ENCODE data around the gene GPHN. TPM values are rescaled to one million over a fixed set of nuclear protein-coding genes. Genes with fewer than 3 reads are reported as not detected.

The GPHN gene
- total RNA-seq, 1 donor from 2014 or later: 41.8 TPM

DNA sequence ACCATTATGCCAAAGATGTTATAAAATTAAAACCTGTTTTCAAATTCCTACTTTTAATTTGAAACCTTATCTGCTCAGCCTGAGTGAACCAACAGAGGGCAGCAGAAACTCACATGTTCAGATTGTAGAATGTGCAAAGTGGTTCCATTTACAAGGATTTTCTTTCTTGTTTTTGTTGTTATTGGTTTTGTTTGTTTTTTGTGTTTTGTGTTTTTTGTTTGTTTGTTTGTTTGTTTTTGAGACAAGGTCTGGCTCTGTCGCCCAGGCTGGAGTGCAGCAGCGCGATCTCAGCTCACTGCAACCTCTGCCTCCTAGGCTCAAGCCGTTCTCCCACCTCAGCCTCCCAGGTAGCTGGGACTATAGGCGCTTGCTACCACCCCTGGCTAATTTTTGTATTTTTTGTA lies 658.5 kb downstream of the GPHN start:
- DNase-seq (ENCODE audit: low spot score): peak; percentile 21

DNA sequence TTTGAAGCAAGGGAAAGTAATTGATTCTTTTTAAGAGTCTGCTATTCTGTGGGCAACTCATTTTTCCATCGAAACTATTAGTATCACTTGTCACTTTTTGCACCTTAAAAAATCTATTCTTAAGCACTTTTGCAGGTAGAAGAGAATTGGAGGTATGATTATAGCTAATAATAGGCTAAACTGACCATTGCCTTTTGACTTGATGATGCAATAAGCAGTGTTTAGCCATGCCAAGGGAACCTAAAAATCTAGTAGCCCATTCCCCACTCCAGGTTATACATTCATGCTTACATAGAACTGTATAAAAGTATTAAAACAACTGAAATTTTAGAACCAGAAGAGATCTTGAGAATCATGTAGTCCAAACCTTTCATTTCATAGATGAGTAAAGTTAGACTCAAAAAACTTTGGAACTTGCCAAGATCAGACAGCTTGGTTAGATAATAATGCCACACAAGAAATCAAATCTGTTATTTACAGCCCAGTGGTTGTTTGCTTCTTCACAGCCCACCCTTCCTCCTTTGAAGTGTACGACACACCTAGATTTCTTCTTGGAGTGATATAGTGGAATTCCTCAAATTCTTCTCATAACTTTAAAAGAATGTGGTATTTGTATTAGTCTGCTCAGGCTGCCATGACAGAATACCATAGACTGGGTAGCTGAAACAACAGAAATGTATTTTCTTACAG lies 659.6 kb downstream of the GPHN start:
- no peak for DNase-seq (ENCODE audit: low spot score)

DNA sequence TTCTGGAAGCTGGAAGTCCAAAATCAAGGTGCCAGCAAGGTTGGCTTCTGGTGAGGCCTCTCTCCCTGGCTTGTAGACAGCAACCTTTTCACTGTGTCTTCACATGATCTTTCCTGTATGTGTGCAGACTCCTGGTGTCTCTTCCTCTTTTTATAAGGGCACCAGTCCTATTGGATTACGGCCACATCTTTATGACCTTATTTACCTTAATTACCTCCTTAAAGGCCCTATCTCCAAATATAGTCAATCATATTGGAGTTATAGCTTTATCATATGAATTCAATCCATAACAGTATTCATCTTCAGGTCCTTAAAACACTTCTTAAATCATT lies 660.1 kb downstream of the GPHN start:
- DNase-seq (ENCODE audit: low spot score): no peak

DNA sequence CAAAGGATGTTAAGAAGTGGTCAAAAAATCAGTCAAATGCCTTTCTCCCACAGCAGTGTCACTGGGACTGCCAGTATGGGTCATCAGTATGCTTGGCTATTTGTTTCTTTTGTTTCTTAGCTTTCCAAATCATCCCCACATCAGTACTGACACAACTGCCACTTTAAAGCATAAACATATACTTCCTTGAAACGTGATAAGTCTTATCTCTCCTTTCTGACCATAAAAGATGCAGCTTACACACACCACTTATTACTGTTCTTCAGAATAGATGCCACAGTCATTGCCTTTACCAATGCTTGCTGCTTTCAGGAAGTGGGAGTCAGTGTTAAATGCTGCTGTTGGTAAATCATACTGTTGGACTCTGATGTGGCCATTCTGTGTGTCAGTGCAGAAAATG lies 662.7 kb downstream of the GPHN start:
- no peak for DNase-seq (ENCODE audit: low spot score)

DNA sequence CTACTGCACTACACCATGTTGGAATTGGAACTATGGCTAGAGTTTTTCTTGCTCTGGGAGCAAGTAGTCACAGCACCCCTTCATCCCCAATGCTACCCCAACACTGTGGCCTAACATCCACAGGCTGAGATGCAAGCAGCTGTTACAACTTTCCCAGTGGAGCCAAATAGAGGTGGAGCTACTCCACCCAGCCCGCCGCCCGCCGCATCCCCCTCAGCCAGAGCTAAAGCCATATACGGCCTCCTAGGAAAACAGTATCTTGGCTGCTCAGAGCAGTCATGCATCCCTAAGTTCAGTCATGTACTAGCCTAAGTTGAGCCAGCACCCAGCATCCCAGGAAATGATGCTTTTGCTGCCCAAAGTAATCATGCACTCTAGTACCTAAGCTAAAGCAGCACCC lies 664.1 kb downstream of the GPHN start:
- no peak for DNase-seq (ENCODE audit: low spot score)

DNA sequence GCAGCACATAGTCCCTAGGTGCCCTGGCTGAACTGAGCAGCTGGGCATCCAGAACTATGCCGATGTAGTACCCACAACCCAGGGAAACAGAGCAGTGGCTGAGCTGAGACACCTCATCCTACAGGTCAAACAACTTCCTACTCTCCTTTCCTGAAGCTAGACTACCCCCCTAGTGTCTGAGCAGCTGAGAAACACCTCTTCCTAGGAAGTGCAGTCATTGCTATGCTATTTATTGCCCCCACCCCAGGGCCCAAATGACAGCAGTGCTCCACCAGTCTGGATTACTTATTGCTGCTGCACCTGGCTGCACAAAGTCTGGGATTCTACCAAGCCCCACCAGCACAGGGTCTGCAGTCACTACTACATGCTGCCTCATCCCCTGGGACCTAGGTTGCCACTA lies 664.6 kb downstream of the GPHN start:
- DNase-seq (ENCODE audit: low spot score): no peak

DNA sequence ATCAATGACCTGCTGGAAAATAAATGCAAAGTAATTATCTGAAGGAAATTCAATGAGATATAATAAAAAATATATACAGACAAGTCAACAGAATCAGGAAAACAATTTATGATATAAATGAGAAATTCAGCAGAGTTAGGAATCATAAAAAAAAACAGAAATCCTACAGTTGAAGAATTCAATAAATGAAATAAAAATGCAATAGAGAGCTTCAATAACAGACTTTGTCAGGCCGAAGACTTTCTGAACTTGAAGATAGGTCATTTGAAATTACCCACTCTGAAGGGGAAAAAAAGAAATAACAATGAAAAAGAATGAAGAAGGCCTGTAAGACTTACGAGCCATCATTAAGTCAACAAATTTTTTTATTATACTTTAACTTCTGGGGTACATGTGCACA lies 665.8 kb downstream of the GPHN start:
- DNase-seq (ENCODE audit: low spot score): no peak

DNA sequence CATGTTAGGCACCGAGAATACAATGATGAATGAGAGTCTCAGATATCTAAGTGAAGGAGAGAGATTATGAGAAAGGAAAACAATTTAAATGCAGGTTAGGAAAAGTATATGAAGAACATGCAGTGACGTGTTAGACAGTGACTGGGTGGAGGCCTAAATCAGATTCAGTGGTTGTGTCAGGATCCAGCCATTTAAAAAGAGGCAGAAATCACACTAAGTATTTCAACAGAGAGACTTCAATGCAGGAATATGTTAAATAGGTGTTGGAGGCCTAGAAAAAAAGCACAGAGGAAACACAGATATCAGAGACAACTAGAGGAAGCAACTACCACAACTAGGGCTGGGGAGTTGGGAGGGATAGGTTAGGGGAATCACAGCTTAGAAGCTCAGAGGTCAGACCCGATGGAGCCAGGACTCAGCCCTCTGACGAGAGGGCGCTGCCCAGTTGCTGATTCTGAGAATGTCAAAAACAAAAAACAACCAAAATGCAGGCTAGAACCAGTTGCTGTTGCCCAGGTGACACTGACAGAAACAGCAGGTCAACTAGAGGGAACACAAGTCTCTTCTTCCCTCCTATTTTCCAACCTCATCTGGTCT lies 678.3 kb downstream of the GPHN start:
- no peak for DNase-seq (ENCODE audit: low spot score)

DNA sequence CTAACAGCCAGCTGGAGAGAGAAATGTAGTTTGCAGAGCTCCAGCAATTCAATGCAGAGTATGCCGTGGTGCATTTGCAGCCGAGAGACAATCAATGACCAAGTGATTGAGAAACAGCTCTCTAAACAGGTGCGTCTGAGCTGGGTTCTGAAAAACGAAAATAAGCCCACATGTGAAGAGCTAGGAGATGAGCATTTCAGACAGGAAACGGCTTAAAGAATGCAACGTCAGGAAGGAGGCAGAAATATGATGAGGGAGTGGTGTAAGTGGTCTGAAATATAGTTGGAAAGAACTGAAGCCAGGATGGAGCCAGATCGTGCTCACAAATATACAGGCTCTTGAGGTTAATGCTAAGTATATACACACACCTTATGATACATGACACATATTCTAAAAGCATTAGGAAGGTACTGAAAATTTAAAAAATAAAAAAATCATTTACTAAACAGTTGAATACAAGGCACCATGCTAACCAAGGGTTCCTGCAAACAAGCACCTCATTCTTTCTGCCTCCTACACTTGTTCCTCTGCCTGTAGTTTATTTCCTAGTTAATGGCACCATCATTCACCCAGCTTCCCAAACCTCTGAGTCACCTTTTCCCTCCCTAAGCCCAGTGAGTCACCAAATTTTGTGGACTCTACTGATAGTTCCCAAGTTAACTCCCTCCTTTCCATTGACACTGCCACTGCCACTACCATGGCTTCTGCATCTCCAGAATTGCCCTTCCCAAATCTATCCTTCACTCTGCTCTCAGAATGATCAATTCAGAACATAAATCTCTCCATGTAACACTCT lies 679.0 kb downstream of the GPHN start:
- DNase-seq (ENCODE audit: low spot score): no peak

DNA sequence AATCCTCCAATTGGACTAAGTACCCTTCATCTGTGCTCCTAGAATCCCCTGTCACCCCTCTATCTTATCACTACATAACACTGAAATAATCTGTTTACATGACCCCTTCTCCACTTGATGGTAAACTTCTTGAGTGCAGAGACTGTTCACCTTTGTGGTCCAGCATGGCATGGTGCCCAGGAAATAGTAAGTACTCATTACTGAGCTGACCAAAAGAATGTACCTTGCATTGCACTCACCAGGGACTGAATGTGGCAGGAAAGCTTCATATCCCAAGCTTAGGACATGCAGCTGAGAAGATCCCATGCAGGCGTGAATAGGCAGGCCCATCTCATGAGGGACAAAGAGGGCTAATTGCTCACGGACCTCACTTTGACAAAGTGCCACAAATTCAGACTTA lies 679.9 kb downstream of the GPHN start:
- peak; percentile 30 for DNase-seq (ENCODE audit: low spot score)

DNA sequence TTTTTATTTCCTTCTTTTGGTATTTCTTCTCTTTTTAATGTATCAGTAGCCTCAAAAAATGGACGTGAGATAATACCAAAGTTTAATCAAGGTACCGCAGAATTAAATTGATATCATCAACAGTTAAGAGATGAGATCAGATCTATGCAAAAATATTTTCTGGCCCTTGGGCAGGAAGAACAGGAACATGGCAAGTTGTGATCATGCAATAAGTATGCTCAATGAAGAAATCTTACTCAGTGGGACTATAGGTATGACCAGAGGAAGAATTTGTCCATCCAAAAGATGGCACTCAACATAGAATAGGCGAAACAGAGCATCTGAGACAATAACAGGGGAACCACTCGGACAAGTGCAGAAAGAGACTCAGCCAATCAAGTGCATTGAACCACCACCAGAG lies 680.4 kb downstream of the GPHN start:
- no peak for DNase-seq (ENCODE audit: low spot score)

DNA sequence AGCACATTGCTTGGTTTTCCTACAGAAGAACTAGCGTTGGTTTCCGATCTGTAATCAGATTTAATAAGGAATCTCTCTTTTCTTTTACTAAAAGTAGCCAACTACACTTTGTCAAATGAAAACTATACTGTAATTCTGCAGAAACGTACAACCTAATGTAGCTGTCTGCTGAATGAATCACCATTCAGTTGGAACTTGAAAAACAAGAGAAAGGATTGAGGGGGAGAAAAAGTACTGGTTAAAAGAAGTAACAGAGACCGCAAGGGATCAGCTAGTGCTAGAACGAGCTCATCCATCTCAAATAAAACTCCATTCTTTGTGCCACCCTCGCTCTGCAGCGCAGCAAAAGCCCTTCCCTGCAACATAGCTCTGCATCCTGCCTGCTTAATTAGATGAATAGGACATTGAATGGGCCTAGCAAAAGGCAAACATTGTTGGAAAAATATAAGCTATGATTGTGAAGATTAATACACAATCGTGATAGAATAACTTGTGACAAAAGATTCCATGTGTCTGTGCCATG lies 683.9 kb downstream of the GPHN start:
- DNase-seq (ENCODE audit: low spot score): no peak

DNA sequence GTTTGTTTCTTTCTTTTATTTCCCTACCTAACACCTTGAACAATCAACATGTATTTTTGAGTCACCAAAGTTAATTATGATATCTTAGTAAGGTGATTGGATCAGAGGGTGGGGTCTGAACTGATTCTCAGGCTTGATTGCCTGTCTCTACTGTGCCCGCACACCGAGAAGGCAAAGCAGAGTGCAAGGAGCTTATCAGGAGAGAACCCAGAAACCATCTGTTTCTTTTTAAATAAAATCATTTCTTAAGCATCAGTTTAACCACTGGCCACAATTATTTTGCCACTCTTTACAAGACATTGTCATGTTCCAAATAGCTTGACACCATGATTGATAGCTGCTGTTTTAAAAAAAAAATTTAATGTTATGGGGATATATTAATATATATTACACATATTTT lies 684.4 kb downstream of the GPHN start:
- DNase-seq (ENCODE audit: low spot score): no peak

DNA sequence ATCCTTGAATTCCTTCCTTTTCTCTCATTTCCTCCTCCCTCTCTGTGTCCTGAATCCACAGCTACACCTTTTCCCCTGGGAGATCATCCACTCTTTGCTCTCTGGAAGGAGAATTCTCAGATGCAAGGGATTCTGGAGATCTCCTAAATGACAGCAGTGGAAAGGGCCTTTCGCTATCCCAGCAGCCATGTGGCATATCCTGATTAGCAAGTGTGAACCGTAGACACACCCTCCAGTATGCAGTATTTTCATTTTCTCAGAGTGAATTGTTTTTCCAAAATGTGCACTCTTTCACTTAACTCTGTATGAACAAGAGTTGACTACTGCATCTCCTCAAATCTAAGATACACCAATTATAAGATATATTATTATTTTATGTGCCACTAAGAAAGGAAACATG lies 687.3 kb downstream of the GPHN start:
- DNase-seq (ENCODE audit: low spot score): no peak

DNA sequence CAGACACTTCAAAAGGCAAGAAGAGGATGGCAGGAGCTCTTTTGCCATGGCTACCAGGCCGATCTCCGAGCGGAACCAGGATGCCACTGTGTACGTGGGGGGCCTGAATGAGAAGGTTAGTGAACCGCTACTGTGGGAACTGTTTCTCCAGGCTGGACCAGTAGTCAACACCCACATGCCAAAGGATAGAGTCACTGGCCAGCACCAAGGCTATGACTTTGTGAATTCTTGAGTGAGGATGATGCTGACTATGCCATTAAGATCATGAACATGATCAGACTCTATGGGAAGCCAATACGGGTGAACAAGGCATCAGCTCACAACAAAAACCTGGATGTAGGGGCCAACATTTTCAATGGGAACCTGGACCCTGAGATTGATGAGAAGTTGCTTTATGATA lies 691.1 kb downstream of the GPHN start:
- DNase-seq (ENCODE audit: low spot score): no peak

DNA sequence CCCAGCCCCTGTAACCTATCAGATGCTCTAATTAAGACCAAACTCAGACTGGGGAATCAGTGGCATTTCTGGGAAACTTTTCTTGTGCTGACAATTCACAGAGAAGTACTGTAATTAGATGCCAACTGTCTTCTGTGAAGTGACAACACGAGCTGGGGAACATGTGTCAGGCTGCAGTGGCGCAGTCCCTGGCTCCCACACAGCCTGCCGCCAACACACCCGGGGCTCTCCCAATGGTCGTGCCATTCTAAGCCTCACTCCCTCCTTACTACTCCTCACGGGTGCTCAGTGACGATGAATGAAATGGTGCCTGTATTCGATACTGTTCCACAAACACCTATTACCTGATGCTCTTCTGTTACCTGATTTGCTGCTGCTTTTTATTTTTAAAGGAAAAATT lies 699.9 kb downstream of the GPHN start:
- DNase-seq (ENCODE audit: low spot score): no peak

DNA sequence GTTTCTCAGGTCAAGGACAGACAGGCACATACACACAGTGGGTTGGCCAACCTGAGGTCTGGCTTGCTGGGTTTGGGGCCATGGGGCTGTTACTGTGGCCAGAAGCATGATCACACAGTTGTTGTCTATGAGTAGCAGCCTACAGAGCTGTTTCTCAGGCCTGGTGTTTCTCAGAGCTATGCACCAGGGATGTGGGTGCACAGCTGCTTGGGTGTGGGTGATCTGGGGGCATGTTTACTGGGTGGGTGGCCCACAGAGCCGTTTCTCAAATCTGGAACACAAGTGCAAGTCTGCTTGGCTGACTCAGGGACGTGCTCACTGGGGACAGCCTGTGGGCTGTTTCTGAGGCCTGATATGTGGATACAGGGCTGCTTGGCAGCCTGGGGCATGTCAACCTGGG lies 710.2 kb downstream of the GPHN start:
- no peak for DNase-seq (ENCODE audit: low spot score)

DNA sequence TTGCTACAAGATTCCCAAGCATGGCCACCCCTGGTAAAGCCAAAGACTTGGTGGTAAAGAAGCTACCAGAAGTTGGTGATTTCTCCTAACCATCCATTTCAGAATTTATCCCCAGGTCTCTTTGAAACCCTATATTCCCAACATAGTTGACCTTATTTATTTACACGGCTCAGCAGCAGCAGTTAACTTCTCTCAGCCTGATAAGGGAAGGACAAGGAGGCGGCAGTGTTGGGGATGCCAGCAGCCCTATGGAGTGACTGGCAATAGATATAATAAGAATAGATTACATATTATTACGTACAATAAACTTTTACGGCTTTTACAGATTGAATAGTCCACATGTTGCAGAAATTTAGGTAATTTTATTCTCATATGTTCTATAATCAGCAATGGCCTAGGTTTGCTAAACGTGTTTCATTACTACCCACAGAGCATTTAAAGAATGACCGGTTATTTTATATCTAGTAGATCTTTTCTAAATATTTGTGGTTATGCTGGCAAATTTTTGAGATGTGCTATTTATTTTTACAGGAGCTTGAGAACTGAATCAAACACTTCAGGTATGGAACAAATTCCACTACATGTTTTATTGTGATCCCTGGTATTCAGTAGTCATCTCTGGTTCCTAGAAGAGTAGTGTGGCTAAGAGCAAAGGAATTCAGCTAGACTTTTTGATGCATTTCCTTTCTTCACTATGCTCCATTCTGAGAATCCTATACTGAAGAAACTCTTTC lies 713.5 kb downstream of the GPHN start:
- no peak for DNase-seq (ENCODE audit: low spot score)

DNA sequence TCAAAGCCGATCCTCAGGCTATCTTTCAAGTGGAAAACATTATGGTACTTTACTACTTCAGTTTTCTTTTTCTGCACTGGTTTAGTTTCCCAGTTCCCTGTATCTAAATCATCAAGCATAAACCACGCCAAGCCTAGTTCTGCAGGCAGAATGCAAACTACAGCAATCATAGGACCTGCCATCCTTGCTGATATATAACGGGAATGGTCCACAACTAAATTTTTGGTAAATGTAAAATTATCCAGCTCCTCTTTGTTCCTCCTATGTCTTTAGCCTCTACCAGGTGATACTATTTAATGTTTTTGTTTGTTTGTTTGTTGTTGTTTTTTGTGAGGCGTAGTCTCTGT lies 714.0 kb downstream of the GPHN start:
- DNase-seq (ENCODE audit: low spot score): no peak

DNA sequence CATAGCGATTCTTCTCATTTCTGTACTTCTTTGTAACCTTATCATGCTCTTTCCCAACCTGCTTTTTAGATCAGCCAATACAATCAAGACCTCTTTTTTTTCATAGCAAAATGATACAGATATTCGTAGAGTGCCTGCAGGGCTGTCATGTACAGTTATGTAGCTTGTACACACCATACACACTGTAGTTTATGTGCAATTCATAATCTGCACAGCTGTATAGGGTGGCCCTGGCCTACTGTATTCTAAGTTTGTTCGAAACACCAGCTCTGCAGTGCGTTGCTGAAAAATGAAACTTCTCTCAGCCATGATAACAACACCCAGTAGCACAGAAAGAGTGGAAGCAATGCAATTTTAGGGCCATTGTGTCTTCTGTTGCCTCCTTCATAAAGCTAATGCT lies 717.6 kb downstream of the GPHN start:
- no peak for DNase-seq (ENCODE audit: low spot score)

DNA sequence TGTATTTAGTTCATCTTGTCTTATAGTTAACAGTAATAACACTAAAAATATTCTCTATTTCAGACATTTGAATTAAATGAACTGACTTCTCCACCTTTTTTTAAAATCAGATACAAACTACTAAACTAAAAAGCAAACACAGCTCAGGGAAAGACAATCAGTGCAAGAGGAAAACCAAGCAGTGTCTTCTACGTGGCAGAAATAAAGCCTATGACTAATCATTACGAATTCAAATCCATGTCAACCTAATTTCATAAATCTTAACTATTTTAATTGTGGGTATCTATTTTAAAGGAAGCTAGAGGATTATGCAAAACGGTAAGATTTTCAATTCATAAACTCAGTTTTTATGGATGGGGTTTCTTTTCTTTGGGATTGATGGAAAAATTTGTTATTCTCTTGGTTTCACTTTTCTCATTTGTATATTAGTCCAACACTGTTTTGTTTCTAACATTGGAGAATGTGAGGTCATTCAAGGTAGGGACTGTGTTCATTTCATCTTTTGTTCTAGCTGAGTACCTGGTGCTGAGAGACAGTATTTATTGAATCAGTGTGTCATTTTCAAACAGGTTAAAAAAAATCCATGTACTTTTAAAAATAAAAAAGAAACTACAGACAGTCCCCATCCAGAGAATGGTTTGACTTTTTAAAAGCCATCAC lies 720.5 kb downstream of the GPHN start:
- DNase-seq (ENCODE audit: low spot score): no peak

Measured in mucosa of gallbladder (tissue), 1 donor.